Thoracic aorta (tissue), 2 donors: ENCODE measurements around the gene RASL12. TPM values are rescaled to one million over a fixed set of nuclear protein-coding genes. Genes with fewer than 3 reads are reported as not detected.

Source experiments
- ATAC-seq: fragments of 150-250 bp; one replicate; pipeline ENCODE4 v1.8.0; 2017; ENCODE audit warnings: low read depth; ENCODE audit not compliant: insufficient number of reproducible peaks, low FRiP score
- DNase-seq: peaks from one replicate; pipeline ENCODE4 v3.0.0-alpha.2; 2020; ENCODE audit warnings: low spot score
- H3K27ac ChIP-seq, 2 donors: fragments of 200-600 bp; sonication (generic); 1 replicate in 1 of 2; 2 replicates in 1 of 2; pipeline ENCODE4 v1.5.1; 2016; ENCODE audit warnings: mild to moderate bottlenecking in 2 of 2, moderate library complexity in 2 of 2
- H3K27me3 ChIP-seq: fragments of 200-600 bp; sonication (generic); replicated peaks from 2 replicates; pipeline ENCODE4 v1.6.0; 2016; ENCODE audit warnings: mild to moderate bottlenecking; ENCODE audit not compliant: insufficient read depth
- H3K36me3 ChIP-seq: fragments of 200-600 bp; sonication (generic); one replicate; pipeline ENCODE4 v1.5.1; 2016
- H3K4me1 ChIP-seq, 2 donors: fragments of 200-600 bp; sonication (generic); 1 replicate in 1 of 2; 2 replicates in 1 of 2; pipeline versions ENCODE4 v1.5.1 to v1.6.0; 2016; ENCODE audit warnings: low read depth in 2 of 2, mild to moderate bottlenecking in 1 of 2; ENCODE audit not compliant: control insufficient read depth in 1 of 2
- H3K4me3 ChIP-seq: fragments of 200-600 bp; sonication (generic); 2 replicates; pipeline ENCODE4 v1.5.1; 2016; ENCODE audit warnings: mild to moderate bottlenecking
- H3K9me3 ChIP-seq: fragments of 200-600 bp; sonication (generic); 2 replicates; pipeline ENCODE4 v1.5.1; 2016
- CTCF ChIP-seq: fragments of 200-600 bp; sonication (generic); IDR thresholded peaks from one replicate; pipeline ENCODE4 v1.5.1; 2019; ENCODE audit warnings: antibody characterized with exemption
- total RNA-seq, 2 donors: library from RNA; depleted of rRNA; stranded (reverse); fragments of >200 nt; gene quantifications; one replicate each; pipeline versions ENCODE4 v1.1.0 to v1.2.3, GENCODE V29; 2016

Gene RASL12
- total RNA-seq, 2 donors from 2014 or later, result 211 to 324 TPM

GRCh38 chr15:65034719-65035118, 33.1 kb downstream of the RASL12 start:
- ATAC-seq (no peak), DNase-seq (no peak)
- no peaks in the 10 kb centered on the region for H3K9me3 ChIP-seq
- peaks cover 3 to 13% of the 10 kb centered on the region in 2 donors for H3K4me1 ChIP-seq
- no peak overlapping the region for H3K27ac ChIP-seq
- no peaks in the 10 kb centered on the region for H3K27me3 ChIP-seq
- H3K36me3 ChIP-seq, result no peaks in the 10 kb centered on the region
- no peak for TF ChIP-seq CTCF
- no peak overlapping the region for H3K4me3 ChIP-seq

GRCh38 chr15:65033659-65034269, 34.0 kb downstream of the RASL12 start:
- ATAC-seq, result no peak
- no peak overlapping the region for H3K4me3 ChIP-seq
- TF ChIP-seq CTCF, result peak; percentile 39
- H3K27me3 ChIP-seq, result no peaks in the 10 kb centered on the region
- no peak for DNase-seq
- H3K4me1 ChIP-seq, result peaks cover 3 to 13% of the 10 kb centered on the region in 2 donors
- H3K27ac ChIP-seq, result no peak overlapping the region
- no peaks in the 10 kb centered on the region for H3K9me3 ChIP-seq
- H3K36me3 ChIP-seq, result no peaks in the 10 kb centered on the region

- no peak for DNase-seq
- H3K27ac ChIP-seq, result no peak overlapping the region
- H3K9me3 ChIP-seq, result no peaks in the 10 kb centered on the region
These were observed 34.8 kb downstream of the RASL12 start for GRCh38 chr15:65032801-65033537.

GRCh38 chr15:65029736-65030208, 38.0 kb downstream of the RASL12 start:
- H3K4me3 ChIP-seq, result peak overlapping the region; percentile 98
- peaks cover 11 to 25% of the 10 kb centered on the region in 2 donors for H3K4me1 ChIP-seq
- no peaks in the 10 kb centered on the region for H3K27me3 ChIP-seq
- no peaks in the 10 kb centered on the region for H3K36me3 ChIP-seq
- DNase-seq, result no peak
- H3K27ac ChIP-seq, result peak overlapping the region in 1 of 2 donors; percentile 60
- no peak for ATAC-seq
- no peak for TF ChIP-seq CTCF
- H3K9me3 ChIP-seq, result no peaks in the 10 kb centered on the region

More at GRCh38 chr15:65032801-65033537, 34.8 kb downstream of the RASL12 start:
- Histone ChIP-seq H3K36me3 (no peaks in the 10 kb centered on the region), H3K27me3 (no peaks in the 10 kb centered on the region), H3K4me3 (no peak overlapping the region), H3K4me1 (peaks cover 9 to 20% of the 10 kb centered on the region in 2 donors)
- peak; percentile 73 for TF ChIP-seq CTCF
- ATAC-seq, result peak; percentile 58

GRCh38 chr15:65028921-65029735, 38.7 kb downstream of the RASL12 start, which contains the start of gene MTFMT:
Gene MTFMT (minus strand): TSS chr15:65029639. CDS start chr15:65029613, 26 bp downstream.
- Histone ChIP-seq H3K36me3 (no peaks in the 10 kb centered on the region), H3K27ac (peak within 1 kb of the TSS; percentile 60), H3K4me1 (peaks cover 11 to 24% of the 10 kb centered on the region in 2 donors), H3K9me3 (no peaks in the 10 kb centered on the region), H3K27me3 (no peaks in the 10 kb centered on the region), H3K4me3 (peak within 1 kb of the TSS; percentile 98)
- TF ChIP-seq CTCF, result peak; percentile 9
- peak; percentile 84 for DNase-seq
- peak; percentile 77 for ATAC-seq
